ENCODE data around the gene PRUNE2. TPM values are rescaled to one million over a fixed set of nuclear protein-coding genes. Genes with fewer than 3 reads are reported as not detected.
A peak's percentile ranks its signal among the peaks of the same experiment; 100 is the strongest.

PRUNE2 gene
- total and polyA plus RNA-seq, 11 donors: 0.51 to 7.7 (median 1.4) TPM

DNA sequence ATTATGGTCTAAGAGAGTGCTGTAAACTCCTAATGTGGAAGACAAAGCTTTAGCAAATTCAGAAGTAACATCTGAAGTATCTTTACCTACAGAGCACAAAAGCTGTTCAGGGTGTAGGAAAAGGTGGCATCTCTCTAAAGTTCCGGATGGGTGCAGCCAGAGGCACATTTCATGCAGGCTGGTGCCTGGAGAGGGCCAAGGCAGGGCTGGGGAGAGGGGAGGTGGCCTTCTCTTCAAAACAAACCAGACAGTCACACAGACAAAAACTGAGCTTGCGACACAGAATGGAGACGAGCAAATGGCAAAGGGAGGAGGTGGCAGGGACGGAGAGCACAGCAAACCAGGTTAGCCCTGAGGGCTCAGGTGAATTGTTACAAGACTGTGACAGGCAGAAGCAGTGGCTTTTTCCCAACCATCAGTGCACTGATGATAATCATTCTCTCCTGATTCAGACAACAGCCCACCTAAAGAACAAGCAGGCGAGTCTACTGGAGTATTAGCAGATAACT is 263.2 kb downstream of the PRUNE2 start:
- DNase-seq: no peak
- intact Hi-C loops (cut with DNase I): no loop called here
- Histone ChIP-seq H3K4me1 (peaks cover 0 to 29% (median 0%) of the 10 kb centered on the region in 12 donors), H3K36me3 (peaks cover 0 to 8% (median 0%) of the 10 kb centered on the region in 9 donors), H3K4me3 (no peak overlapping the region), H3K9me3 (no peaks in the 10 kb centered on the region), H3K27me3 (no peaks in the 10 kb centered on the region), H3K27ac (peak overlapping the region in 1 of 12 donors; percentile 84)
- WGBS, 4 donors: 87 to 94% (median 92%) methylated on average over 5 of the region's 5 CpGs
- ATAC-seq: no peak
- TF ChIP-seq, protein P1, sequence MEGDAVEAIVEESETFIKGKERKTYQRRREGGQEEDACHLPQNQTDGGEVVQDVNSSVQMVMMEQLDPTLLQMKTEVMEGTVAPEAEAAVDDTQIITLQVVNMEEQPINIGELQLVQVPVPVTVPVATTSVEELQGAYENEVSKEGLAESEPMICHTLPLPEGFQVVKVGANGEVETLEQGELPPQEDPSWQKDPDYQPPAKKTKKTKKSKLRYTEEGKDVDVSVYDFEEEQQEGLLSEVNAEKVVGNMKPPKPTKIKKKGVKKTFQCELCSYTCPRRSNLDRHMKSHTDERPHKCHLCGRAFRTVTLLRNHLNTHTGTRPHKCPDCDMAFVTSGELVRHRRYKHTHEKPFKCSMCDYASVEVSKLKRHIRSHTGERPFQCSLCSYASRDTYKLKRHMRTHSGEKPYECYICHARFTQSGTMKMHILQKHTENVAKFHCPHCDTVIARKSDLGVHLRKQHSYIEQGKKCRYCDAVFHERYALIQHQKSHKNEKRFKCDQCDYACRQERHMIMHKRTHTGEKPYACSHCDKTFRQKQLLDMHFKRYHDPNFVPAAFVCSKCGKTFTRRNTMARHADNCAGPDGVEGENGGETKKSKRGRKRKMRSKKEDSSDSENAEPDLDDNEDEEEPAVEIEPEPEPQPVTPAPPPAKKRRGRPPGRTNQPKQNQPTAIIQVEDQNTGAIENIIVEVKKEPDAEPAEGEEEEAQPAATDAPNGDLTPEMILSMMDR (IDR thresholded peaks at IDR 0.05): no peak
- no peak for TF ChIP-seq POLR2A (IDR thresholded peaks at IDR 0.05)

DNA sequence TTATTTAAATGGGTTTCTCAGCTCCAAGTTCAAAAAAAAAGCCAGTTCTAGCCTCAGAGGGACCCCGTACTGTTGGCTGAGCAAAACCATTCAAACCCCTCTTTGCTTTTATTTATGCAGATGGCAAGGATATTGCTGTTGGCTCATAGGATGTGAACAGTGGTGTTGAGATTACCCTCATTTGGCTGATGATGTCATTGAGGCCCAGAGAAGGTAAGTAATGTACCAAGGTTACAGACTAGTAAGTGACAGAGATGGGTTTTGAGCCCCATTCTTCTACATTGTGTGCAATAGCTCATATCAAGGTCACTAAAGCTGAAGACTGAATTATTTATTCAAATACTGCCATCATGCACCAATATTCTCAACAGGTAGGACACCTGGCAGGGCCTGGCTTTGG is 263.8 kb downstream of the PRUNE2 start:
- intact Hi-C loops (cut with DNase I): no loop called here
- peaks cover 0 to 8% (median 0%) of the 10 kb centered on the region in 9 donors for H3K36me3 ChIP-seq

DNA sequence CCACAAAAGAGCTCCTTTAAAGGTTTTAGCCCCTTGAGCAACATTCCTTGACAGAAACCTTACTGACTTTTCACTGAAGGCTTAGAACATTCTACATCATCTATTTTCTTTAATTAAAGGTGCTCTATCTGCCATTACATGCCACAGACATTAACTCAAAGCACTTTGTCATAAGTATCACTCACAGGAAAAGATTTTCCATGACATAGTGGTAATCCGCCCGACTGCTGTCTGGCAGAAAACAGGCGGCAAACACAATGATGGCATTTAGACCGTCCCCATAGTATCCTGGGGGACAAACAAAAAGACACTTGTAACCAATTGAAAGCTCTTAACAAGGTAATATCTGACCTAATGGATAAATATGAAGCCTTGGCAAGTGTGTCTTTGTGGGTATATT is 267.9 kb downstream of the PRUNE2 start:
- intact Hi-C loops (cut with DNase I): loop anchor here in 1 of 10 donors (5.0 kb wide), 1 partner anchor 51 kb away; no protein-coding TSS in a partner anchor
- TF ChIP-seq, protein P1 (IDR thresholded peaks at IDR 0.05): no peak
- no peak for TF ChIP-seq POLR2A (IDR thresholded peaks at IDR 0.05)
- H3K4me3 ChIP-seq: no peak overlapping the region
- ATAC-seq (peak in 2 of 4 donors; percentile 53 to 57), DNase-seq (no peak)
- WGBS, 4 donors: 53 to 60% (median 55%) methylated on average over 4 of the region's 4 CpGs
- H3K27ac ChIP-seq: no peak overlapping the region
- H3K9me3 ChIP-seq: no peaks in the 10 kb centered on the region
- H3K4me1 ChIP-seq: peaks cover 0 to 19% (median 0%) of the 10 kb centered on the region in 12 donors
- no peaks in the 10 kb centered on the region for H3K27me3 ChIP-seq
- H3K36me3 ChIP-seq: peaks cover 0 to 6% (median 0%) of the 10 kb centered on the region in 9 donors

More for the DNA sequence above, 263.8 kb downstream of the PRUNE2 start:
- Histone ChIP-seq H3K27ac (no peak overlapping the region), H3K4me3 (no peak overlapping the region), H3K27me3 (no peaks in the 10 kb centered on the region), H3K4me1 (peaks cover 0 to 34% (median 0%) of the 10 kb centered on the region in 12 donors), H3K9me3 (no peaks in the 10 kb centered on the region)
- no peak for ATAC-seq
- 89 to 97% (median 94%) methylated on average over 1 of the region's 1 CpG for WGBS, 4 donors
- TF ChIP-seq, protein P1 (IDR thresholded peaks at IDR 0.05): no peak
- no peak for DNase-seq

DNA sequence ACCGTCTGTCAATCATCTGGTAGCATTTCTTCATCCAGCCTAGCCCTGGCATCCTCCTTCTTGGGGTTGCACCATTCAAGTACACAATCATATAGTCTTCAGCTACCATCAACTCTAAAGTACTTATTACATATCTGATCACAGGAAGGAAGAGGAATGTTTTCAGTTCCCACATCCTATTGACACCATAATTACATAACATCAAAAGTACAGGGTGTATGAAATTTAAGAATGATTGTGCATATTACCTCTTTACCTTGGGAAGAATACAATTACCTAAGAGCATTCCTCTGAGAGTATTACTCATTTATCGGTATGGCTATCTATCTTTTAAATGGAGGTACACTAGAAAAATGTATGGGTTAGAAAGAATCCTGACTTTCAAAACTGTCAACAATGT is 268.5 kb downstream of the PRUNE2 start:
- no peak for DNase-seq
- no peaks in the 10 kb centered on the region for H3K9me3 ChIP-seq
- 66 to 94% (median 89%) methylated on average over 2 of the region's 2 CpGs for WGBS, 4 donors
- H3K4me1 ChIP-seq: peaks cover 0 to 13% (median 0%) of the 10 kb centered on the region in 12 donors
- intact Hi-C loops (cut with DNase I): loop anchor here in 1 of 10 donors (5.0 kb wide), 1 partner anchor 50 kb away; no protein-coding TSS in a partner anchor
- H3K4me3 ChIP-seq: no peak overlapping the region
- H3K36me3 ChIP-seq: peaks cover 0 to 6% (median 0%) of the 10 kb centered on the region in 9 donors
- no peak overlapping the region for H3K27ac ChIP-seq
- ATAC-seq: no peak
- no peaks in the 10 kb centered on the region for H3K27me3 ChIP-seq
- TF ChIP-seq, protein P1 (IDR thresholded peaks at IDR 0.05): no peak
- TF ChIP-seq POLR2A (IDR thresholded peaks at IDR 0.05): no peak

Measured in heart left ventricle (tissue), 16 donors.